Measurements from ENCODE around the gene COL6A3. TPM values are rescaled to one million over a fixed set of nuclear protein-coding genes. Genes with fewer than 3 reads are reported as not detected.

COL6A3 gene
- total and polyA plus RNA-seq, 2 of the 13 experiments (the other 11 are each of a cell fraction or from before 2014, with no cell fraction given): 0.03 TPM; not detected in 1

DNA sequence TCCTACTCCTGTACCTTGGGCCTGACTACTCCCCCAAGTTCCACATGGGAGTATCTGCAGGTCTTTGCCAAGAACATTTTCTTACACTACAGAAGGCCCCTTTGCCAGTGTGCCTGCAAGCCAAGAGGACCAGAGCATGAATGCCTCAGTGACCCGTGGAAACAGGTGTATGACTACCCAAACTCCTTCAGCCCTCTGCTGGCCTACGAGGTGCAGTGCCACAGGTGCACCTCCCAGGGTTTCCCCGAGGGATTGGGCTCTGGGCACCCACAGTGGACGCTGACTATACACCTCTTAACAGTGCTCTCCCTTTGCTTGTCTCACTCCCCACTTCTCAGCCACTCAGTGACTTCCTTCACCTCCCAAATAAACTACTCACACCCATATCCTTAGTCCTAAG, 91.4 kb downstream of the COL6A3 start (continued):
- TF ChIP-seq STAG1 (CRISPR knock-in tag; IDR thresholded peaks at IDR 0.05): peak; percentile 60
- TF ChIP-seq, protein P1, sequence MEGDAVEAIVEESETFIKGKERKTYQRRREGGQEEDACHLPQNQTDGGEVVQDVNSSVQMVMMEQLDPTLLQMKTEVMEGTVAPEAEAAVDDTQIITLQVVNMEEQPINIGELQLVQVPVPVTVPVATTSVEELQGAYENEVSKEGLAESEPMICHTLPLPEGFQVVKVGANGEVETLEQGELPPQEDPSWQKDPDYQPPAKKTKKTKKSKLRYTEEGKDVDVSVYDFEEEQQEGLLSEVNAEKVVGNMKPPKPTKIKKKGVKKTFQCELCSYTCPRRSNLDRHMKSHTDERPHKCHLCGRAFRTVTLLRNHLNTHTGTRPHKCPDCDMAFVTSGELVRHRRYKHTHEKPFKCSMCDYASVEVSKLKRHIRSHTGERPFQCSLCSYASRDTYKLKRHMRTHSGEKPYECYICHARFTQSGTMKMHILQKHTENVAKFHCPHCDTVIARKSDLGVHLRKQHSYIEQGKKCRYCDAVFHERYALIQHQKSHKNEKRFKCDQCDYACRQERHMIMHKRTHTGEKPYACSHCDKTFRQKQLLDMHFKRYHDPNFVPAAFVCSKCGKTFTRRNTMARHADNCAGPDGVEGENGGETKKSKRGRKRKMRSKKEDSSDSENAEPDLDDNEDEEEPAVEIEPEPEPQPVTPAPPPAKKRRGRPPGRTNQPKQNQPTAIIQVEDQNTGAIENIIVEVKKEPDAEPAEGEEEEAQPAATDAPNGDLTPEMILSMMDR (CRISPR knock-in tag; IDR thresholded peaks at IDR 0.05): peak; percentile 58
- TF ChIP-seq ZNF317 (CRISPR knock-in tag; IDR thresholded peaks at IDR 0.05): no peak
- no peak for TF ChIP-seq EZH2 (conservative IDR thresholded peaks at IDR 0.05; ENCODE audit: low read depth, low read length)

DNA sequence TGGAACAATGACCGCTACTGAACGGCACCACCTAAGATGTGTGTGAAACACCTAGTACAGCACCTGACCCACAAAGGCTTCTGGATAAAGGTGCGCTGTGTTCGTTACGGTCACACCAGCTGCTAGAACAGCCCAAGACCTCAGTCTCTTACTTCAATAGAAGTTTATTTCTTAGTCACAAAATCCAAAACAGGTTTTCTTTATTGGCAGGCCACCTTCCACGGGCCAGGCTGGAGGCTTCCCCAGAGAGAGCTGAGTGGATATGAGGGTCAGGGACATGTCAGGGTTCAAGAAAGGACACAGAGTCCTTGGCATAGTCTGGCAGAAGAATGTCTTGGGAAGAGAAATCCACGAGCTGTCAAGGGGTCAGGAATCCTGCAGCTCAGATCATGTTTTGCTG, 92.2 kb downstream of the COL6A3 start:
- H3K27ac ChIP-seq (ENCODE audit: extremely low read length, insufficient read depth, low read length): no peak overlapping the region
- DNase-seq (ENCODE audit: low spot score): no peak
- no TSS peak for BruUV-seq (replicated peaks)
- peaks cover 3 to 50% of the 10 kb centered on the region in 2 experiments; a peak in 4 of 5 replicates for H3K27me3 ChIP-seq (ENCODE audit: control insufficient read depth in 1 of 2, insufficient read depth in 2 of 2, low read length in 2 of 2)
- H3K9me3 ChIP-seq (ENCODE audit: low read length): no peaks in the 10 kb centered on the region
- ChIA-PET POLR2A (no interaction called here), CTCF (ENCODE audit: low intra/inter-chr PET ratio, low total read pairs) (interaction anchor here (1.6 kb wide), 1 partner anchor 168 kb away, joined by 6 read pairs; no protein-coding TSS in a partner anchor)
- H3K79me2 ChIP-seq (ENCODE audit: insufficient read depth, low read length): no peaks in the 10 kb centered on the region
- WGBS (ENCODE audit: low lambda C conversion rate): 52% methylated on average over 7 of the region's 7 CpGs
- in situ Hi-C loops (cut with HindIII; ENCODE audit: extremely low pct_ligation_motif_present, low pct_unique_long_range_greater_than_20kb) (loop anchor here (10.0 kb wide), 1 partner anchor 167 kb away; no protein-coding TSS in a partner anchor), intact Hi-C loops (cut with micrococcal nuclease; ENCODE audit: unreplicated experiment) (loop anchor here (1.0 kb wide), 1 partner anchor 167 kb away; no protein-coding TSS in a partner anchor)
- H3K9ac ChIP-seq (ENCODE audit: insufficient read depth, low read depth, low read length): no peak overlapping the region
- no peaks in the 10 kb centered on the region for H3K36me3 ChIP-seq (replicated peaks in 1 of 2; ENCODE audit: control insufficient read depth in 1 of 2, insufficient read depth in 2 of 2, low read length in 2 of 2)
- H3K4me1 ChIP-seq (ENCODE audit: insufficient read depth, low read length): peaks cover under 1% of the 10 kb centered on the region; the same call in 1 of the 2 replicates
- FAIRE-seq: no peak
- H4K20me1 ChIP-seq (ENCODE audit: insufficient read depth, low read length): no peaks in the 10 kb centered on the region
- TF ChIP-seq ZFY (CRISPR knock-in tag; IDR thresholded peaks at IDR 0.05) (no peak), NR3C1 (CRISPR knock-in tag; IDR thresholded peaks at IDR 0.05) (no peak), ZNF570 (CRISPR knock-in tag; IDR thresholded peaks at IDR 0.05; ENCODE audit: borderline replicate concordance) (no peak), ZNF143 (CRISPR knock-in tag; IDR thresholded peaks at IDR 0.05) (no peak), ZNF33A (CRISPR knock-in tag; IDR thresholded peaks at IDR 0.05; ENCODE audit: borderline replicate concordance) (no peak)
- TF ChIP-seq, protein P2, sequence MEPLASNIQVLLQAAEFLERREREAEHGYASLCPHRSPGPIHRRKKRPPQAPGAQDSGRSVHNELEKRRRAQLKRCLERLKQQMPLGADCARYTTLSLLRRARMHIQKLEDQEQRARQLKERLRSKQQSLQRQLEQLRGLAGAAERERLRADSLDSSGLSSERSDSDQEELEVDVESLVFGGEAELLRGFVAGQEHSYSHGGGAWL (CRISPR knock-in tag; IDR thresholded peaks at IDR 0.05): no peak
- TF ChIP-seq, protein P3, sequence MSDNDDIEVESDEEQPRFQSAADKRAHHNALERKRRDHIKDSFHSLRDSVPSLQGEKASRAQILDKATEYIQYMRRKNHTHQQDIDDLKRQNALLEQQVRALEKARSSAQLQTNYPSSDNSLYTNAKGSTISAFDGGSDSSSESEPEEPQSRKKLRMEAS (IDR thresholded peaks at IDR 0.05): no peak
- H3K4me2 ChIP-seq (ENCODE audit: low read depth, low read length): no peak overlapping the region
- ATAC-seq: no peak
- no peak overlapping the region for H3K4me3 ChIP-seq (replicated peaks in 1 of 3; ENCODE audit: insufficient read depth in 1 of 3, low read depth in 2 of 3, low read length in 3 of 3)
- H2AFZ ChIP-seq (ENCODE audit: low read length): no peak overlapping the region

Data from HepG2 (cell line).